ENCODE results near the gene LARP1.

The LARP1 gene

DNA sequence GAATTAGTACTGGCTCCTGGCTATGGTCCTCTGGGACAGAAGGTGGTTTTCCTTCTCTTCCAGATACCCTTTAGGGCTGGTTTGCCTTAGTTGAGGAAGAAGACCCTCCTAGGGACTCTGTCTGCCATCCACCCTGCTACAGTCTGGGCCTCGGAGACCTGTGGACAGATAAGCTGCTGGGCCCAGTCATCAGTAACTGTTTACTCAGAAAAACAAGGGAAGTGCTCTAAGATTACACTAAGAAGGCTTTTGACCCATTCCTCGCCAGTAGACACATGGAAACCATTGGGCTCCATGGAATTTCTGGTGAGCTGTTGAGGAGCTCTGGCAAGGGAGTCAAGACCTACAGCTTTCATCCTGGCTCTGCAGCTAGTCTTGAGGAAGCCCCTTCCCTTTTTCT, 31.2 kb downstream of the LARP1 start:
- DNase-seq (ENCODE audit: low read depth) = no peak
- H3K4me3 ChIP-seq (ENCODE audit: low read depth, low read length) = no peak overlapping the region
- TF ChIP-seq, protein P1, sequence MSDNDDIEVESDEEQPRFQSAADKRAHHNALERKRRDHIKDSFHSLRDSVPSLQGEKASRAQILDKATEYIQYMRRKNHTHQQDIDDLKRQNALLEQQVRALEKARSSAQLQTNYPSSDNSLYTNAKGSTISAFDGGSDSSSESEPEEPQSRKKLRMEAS (IDR thresholded peaks at IDR 0.05; ENCODE audit: low read depth, low read length) = no peak
- TF ChIP-seq MYC (IDR thresholded peaks at IDR 0.05; ENCODE audit: low read depth, low read length) = no peak
- TF ChIP-seq, protein P2, sequence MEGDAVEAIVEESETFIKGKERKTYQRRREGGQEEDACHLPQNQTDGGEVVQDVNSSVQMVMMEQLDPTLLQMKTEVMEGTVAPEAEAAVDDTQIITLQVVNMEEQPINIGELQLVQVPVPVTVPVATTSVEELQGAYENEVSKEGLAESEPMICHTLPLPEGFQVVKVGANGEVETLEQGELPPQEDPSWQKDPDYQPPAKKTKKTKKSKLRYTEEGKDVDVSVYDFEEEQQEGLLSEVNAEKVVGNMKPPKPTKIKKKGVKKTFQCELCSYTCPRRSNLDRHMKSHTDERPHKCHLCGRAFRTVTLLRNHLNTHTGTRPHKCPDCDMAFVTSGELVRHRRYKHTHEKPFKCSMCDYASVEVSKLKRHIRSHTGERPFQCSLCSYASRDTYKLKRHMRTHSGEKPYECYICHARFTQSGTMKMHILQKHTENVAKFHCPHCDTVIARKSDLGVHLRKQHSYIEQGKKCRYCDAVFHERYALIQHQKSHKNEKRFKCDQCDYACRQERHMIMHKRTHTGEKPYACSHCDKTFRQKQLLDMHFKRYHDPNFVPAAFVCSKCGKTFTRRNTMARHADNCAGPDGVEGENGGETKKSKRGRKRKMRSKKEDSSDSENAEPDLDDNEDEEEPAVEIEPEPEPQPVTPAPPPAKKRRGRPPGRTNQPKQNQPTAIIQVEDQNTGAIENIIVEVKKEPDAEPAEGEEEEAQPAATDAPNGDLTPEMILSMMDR (IDR thresholded peaks at IDR 0.05; ENCODE audit: low read depth, low read length) = no peak
- no peak for TF ChIP-seq POLR2A (IDR thresholded peaks at IDR 0.05; ENCODE audit: extremely low read depth, insufficient read length)

DNA sequence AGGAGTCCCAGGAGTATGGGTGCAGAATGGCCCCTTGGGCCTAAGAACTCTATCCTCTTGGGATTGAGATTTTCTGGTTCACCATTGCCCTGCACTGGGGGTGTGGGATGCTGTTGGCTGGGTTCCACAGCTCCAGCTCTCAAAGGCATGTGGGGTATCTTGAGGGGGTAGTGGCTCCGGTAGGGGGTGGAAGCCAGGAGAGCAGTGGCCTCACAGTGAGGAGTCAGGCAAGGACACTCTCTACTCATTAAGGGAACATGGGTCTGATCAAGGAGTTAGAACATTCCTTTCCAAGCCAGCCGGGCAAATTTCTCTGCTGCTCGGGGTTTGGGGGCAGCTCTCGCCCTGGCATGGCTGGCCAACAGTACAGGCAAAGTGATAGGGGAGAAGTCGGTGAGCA, 33.0 kb downstream of the LARP1 start:
- H3K4me3 ChIP-seq (ENCODE audit: low read depth, low read length) = no peak overlapping the region
- DNase-seq (ENCODE audit: low read depth) = no peak
- no peak for TF ChIP-seq MYC (IDR thresholded peaks at IDR 0.05; ENCODE audit: low read depth, low read length)
- TF ChIP-seq, protein P2 (IDR thresholded peaks at IDR 0.05; ENCODE audit: low read depth, low read length) = no peak
- no peak for TF ChIP-seq POLR2A (IDR thresholded peaks at IDR 0.05; ENCODE audit: extremely low read depth, insufficient read length)
- TF ChIP-seq, protein P1 (IDR thresholded peaks at IDR 0.05; ENCODE audit: low read depth, low read length) = no peak

DNA sequence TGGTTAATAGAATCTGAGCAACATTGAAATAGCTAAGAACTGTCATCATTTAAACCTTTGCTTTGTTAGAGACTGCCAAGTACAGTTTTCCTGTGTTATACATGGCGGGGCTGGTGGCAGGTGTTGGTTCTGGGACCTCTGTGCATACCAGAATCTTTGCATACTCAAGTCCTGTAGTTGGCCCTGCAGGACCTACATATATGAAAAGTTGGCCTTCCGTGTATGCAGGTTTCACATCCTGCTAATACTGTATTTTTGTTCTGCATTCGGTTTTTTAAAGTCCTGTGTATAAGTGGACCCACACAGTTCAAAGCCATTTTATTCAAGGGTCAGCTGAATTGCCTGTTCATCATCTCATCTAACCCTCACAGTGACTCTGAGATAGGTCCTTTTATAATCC, 36.4 kb downstream of the LARP1 start:
- no peak for DNase-seq (ENCODE audit: low read depth)
- no peak for TF ChIP-seq POLR2A (IDR thresholded peaks at IDR 0.05; ENCODE audit: extremely low read depth, insufficient read length)
- TF ChIP-seq, protein P1 (IDR thresholded peaks at IDR 0.05; ENCODE audit: low read depth, low read length) = no peak
- TF ChIP-seq, protein P2 (IDR thresholded peaks at IDR 0.05; ENCODE audit: low read depth, low read length) = no peak
- no peak for TF ChIP-seq MYC (IDR thresholded peaks at IDR 0.05; ENCODE audit: low read depth, low read length)
- no peak overlapping the region for H3K4me3 ChIP-seq (ENCODE audit: low read depth, low read length)

DNA sequence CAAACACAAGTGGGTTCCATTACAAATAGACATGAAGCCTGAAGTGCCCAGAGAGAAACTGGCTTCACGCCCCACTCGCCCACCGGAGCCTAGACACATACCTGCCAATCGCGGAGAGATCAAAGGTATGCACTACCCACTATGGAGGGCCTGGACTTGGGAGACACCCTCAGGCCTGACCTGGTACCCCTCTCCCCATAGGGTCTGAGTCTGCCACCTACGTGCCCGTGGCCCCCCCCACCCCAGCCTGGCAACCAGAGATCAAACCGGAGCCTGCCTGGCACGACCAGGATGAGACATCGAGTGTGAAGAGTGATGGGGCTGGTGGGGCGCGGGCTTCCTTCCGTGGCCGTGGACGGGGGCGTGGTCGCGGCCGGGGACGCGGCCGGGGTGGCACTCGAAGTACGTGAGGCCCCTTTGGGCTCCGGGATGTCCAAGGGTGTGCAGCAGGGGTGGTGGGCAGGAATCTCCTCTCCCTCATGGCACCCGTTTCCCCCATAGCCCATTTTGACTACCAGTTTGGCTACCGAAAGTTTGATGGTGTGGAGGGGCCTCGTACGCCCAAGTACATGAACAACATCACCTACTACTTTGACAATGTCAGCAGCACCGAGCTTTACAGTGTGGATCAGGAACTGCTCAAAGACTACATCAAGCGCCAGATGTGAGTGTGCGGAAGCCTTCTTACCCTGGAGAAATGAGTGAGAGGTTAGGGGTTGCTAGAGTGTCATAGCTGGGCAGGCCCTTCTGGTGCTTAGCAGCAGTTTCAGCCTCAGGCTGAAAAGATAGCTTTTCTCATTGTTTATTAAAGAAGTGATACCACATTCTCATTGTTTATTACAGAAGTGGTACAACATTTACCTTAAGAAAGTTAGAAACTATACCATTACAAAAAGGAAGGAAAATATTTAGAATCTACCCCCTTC, 38.7 kb downstream of the LARP1 start:
- H3K4me3 ChIP-seq (ENCODE audit: low read depth, low read length) = no peak overlapping the region
- TF ChIP-seq, protein P2 (IDR thresholded peaks at IDR 0.05; ENCODE audit: low read depth, low read length) = no peak
- TF ChIP-seq POLR2A (IDR thresholded peaks at IDR 0.05; ENCODE audit: extremely low read depth, insufficient read length) (no peak), MYC (IDR thresholded peaks at IDR 0.05; ENCODE audit: low read depth, low read length) (no peak)
- TF ChIP-seq, protein P1 (IDR thresholded peaks at IDR 0.05; ENCODE audit: low read depth, low read length) = no peak
- DNase-seq (ENCODE audit: low read depth) = no peak

DNA sequence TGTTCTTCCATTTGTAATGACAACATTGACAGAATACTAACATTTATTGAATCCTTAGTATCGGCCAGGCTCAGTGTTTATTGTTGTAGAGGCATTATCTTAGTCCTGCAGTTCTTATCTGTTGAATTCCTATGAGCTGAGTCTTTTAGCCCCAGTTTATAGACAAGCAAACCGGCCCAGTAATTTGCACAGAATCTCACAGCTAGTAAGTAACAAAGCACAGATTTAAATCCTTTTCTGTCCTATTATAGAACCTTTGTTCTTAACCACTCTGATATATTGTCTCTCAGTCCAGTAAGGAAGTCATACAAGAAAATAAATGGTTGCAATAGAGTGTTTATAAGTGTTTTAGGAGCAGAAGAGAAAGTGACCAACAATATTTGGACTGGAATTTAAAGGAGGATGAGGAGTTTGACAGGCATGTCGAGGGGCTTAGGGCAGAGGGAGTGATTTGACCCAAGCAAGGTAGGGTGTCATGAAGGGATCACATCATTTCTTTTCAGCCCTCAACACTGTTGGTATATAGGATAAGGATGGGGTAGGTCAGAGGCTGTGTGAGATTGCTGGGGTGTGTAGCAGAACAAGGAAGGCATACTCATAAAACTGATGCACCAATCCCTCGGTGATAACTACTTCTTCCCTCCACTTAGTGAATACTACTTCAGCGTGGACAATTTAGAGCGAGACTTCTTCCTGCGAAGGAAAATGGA, 39.5 kb downstream of the LARP1 start:
- no peak overlapping the region for H3K4me3 ChIP-seq (ENCODE audit: low read depth, low read length)
- TF ChIP-seq POLR2A (IDR thresholded peaks at IDR 0.05; ENCODE audit: extremely low read depth, insufficient read length) (no peak), MYC (IDR thresholded peaks at IDR 0.05; ENCODE audit: low read depth, low read length) (no peak)
- TF ChIP-seq, protein P1 (IDR thresholded peaks at IDR 0.05; ENCODE audit: low read depth, low read length) = no peak
- TF ChIP-seq, protein P2 (IDR thresholded peaks at IDR 0.05; ENCODE audit: low read depth, low read length) = no peak
- no peak for DNase-seq (ENCODE audit: low read depth)

Measured in NB4 (cell line).